PC-3 (cell line): Measurements from ENCODE around the gene ARMC5. TPM values are rescaled to one million over a fixed set of nuclear protein-coding genes. Genes with fewer than 3 reads are reported as not detected.

Source experiments
- ATAC-seq: fragments of 200-7000 bp; cut with Tn5 transposase; 2 replicates; pipeline ENCODE4 v1.9.1; 2020; ENCODE audit warnings: mild to moderate bottlenecking, moderate library complexity
- BruUV-seq: library from RNA; stranded (reverse); fragments of 400-500 nt; replicated peaks from 2 replicates; lab custom pipeline; 2021; lab: Mats Ljungman, UMichigan
- CTCF ChIA-PET: fragments of 300-600 bp; sonication (Branson Sonifier 250); formaldehyde crosslinking; loops from one replicate; lab custom pipeline; 2022; ENCODE audit warnings: antibody characterized with exemption; lab: Charles Lee
- POLR2A ChIA-PET: fragments of 300-600 bp; sonication (Branson Sonifier 250); formaldehyde crosslinking; loops from one replicate; lab custom pipeline; 2022; ENCODE audit warnings: antibody characterized with exemption; ENCODE audit not compliant: unreplicated experiment; lab: Charles Lee
- DNase-seq: peaks from one replicate; pipeline ENCODE4 v3.0.0-alpha.2; 2015
- H2AFZ ChIP-seq: fragments of 300-600 bp; sonication (generic); 2 replicates; pipeline ENCODE4 v1.6.0; 2016; ENCODE audit warnings: antibody characterized with exemption, low read length
- H3F3A ChIP-seq: fragments of 300-600 bp; sonication (generic); one replicate; pipeline ENCODE4 v1.6.0; 2017; ENCODE audit warnings: antibody characterized with exemption, low read length, control low read depth, mild to moderate bottlenecking; ENCODE audit not compliant: unreplicated experiment
- H3K27ac ChIP-seq: fragments of 300-600 bp; sonication (generic); 2 replicates; pipeline ENCODE4 v1.5.1; 2016; ENCODE audit warnings: mild to moderate bottlenecking, low read length
- H3K27me3 ChIP-seq: fragments of 300-600 bp; sonication (generic); 2 replicates; pipeline ENCODE4 v1.6.1; 2016; ENCODE audit warnings: low read length, mixed read lengths
- H3K36me3 ChIP-seq: fragments of 300-600 bp; sonication (generic); 2 replicates; pipeline ENCODE4 v1.6.1; 2016; ENCODE audit warnings: low read depth, mixed run types, low read length, mixed read lengths
- H3K4me1 ChIP-seq: fragments of 300-600 bp; sonication (generic); 2 replicates; pipeline ENCODE4 v1.5.1; 2016; ENCODE audit warnings: low read length; ENCODE audit not compliant: insufficient read depth
- H3K4me2 ChIP-seq: fragments of 300-600 bp; sonication (generic); 2 replicates; pipeline ENCODE4 v1.6.0; 2016; ENCODE audit warnings: low read length
- H3K4me3 ChIP-seq: fragments of 300-600 bp; sonication (generic); 2 replicates; pipeline ENCODE4 v1.5.1; 2016; ENCODE audit warnings: mild to moderate bottlenecking, low read length, mixed read lengths
- H3K79me2 ChIP-seq: fragments of 300-600 bp; sonication (generic); 2 replicates; pipeline ENCODE4 v1.6.1; 2017; ENCODE audit warnings: low read length, mixed read lengths
- H3K9ac ChIP-seq: fragments of 300-600 bp; sonication (generic); 2 replicates; pipeline ENCODE4 v1.6.0; 2016; ENCODE audit warnings: mild to moderate bottlenecking, low read length
- H3K9me2 ChIP-seq: fragments of 300-600 bp; sonication (generic); replicated peaks from 2 replicates; pipeline ENCODE4 v1.6.1; 2016; ENCODE audit warnings: mixed run types, low read length, mixed read lengths
- H3K9me3 ChIP-seq: fragments of 300-600 bp; sonication (generic); 2 replicates; pipeline ENCODE4 v1.6.1; 2016; ENCODE audit warnings: low read length, mixed read lengths
- H4K20me1 ChIP-seq: fragments of 300-600 bp; sonication (generic); 2 replicates; pipeline ENCODE4 v1.6.1; 2016; ENCODE audit warnings: low read length, mixed read lengths
- CTCF ChIP-seq: fragments of 300-600 bp; sonication (generic); conservative IDR thresholded peaks from 2 replicates; pipeline ENCODE4 v1.5.1; 2017; ENCODE audit warnings: antibody characterized with exemption, low read depth, mild to moderate bottlenecking, low read length
- EZH2 ChIP-seq: fragments of 300-600 bp; sonication (generic); IDR thresholded peaks from one replicate; pipeline ENCODE4 v1.6.1; 2017; ENCODE audit warnings: antibody characterized with exemption, mild to moderate bottlenecking, low read length; ENCODE audit not compliant: unreplicated experiment
- EZH2phosphoT487 ChIP-seq: fragments of 300-600 bp; sonication (generic); IDR thresholded peaks from 2 replicates; pipeline ENCODE4 v1.6.1; 2018; ENCODE audit warnings: mild to moderate bottlenecking, antibody characterized with exemption, low read length, borderline replicate concordance
- intact Hi-C: fragments of 100-400 bp; cut with micrococcal nuclease; formaldehyde crosslinking; loops from 2 replicates; pipeline ENCODE4 v1.9.0; 2023
- total RNA-seq: library from RNA; depleted of rRNA; stranded (reverse); fragments of >200 nt; gene quantifications from 2 replicates; pipeline ENCODE4 v1.2.3, GENCODE V29; 2014

The ARMC5 gene
- total RNA-seq, 1 experiment from 2014 or later, result 5.8 TPM

GRCh38 chr16:31428279-31428597 lies 31.1 kb upstream of the ARMC5 start, which contains the start of gene COX6A2:
Gene COX6A2, minus strand, starts transcription at chr16:31428360. Its CDS starts 35 bp downstream, at chr16:31428325.
- Histone ChIP-seq H2AFZ (no peak within 1 kb of the TSS), H3K4me1 (no peaks in the 10 kb centered on the region), H3K9me2 (no peaks in the 10 kb centered on the region), H3K79me2 (no peaks in the 10 kb centered on the region), H3K36me3 (no peaks in the 10 kb centered on the region), H3K27ac (no peak within 1 kb of the TSS), H3K4me3 (no peak within 1 kb of the TSS), H3K9ac (no peak within 1 kb of the TSS), H3K4me2 (no peak within 1 kb of the TSS), H4K20me1 (no peaks in the 10 kb centered on the region), H3F3A (no peaks in the 10 kb centered on the region), H3K9me3 (no peaks in the 10 kb centered on the region), H3K27me3 (no peaks in the 10 kb centered on the region)
- POLR2A ChIA-PET, result no interaction called here
- no peak for ATAC-seq
- BruUV-seq, result no TSS peak
- DNase-seq, result no peak
- intact Hi-C loops, result no loop called here
- CTCF ChIA-PET, result no interaction called here
- TF ChIP-seq EZH2, result no peak
- TF ChIP-seq CTCF, result no peak
- TF ChIP-seq EZH2phosphoT487, result no peak

- Histone ChIP-seq H3K27me3 (no peaks in the 10 kb centered on the region), H3K27ac (no peak overlapping the region), H3K4me3 (no peak overlapping the region), H3K36me3 (no peaks in the 10 kb centered on the region), H3K4me2 (no peak overlapping the region), H3K9me2 (no peaks in the 10 kb centered on the region), H3K9ac (no peak overlapping the region), H4K20me1 (no peaks in the 10 kb centered on the region), H2AFZ (no peak overlapping the region), H3K4me1 (no peaks in the 10 kb centered on the region), H3K9me3 (no peaks in the 10 kb centered on the region), H3F3A (no peaks in the 10 kb centered on the region), H3K79me2 (no peaks in the 10 kb centered on the region)
- ChIA-PET POLR2A (no interaction called here), CTCF (no interaction called here)
- BruUV-seq, result no TSS peak
- no peak for ATAC-seq
- peak; percentile 11 for DNase-seq
- intact Hi-C loops, result no loop called here
- no peak for TF ChIP-seq EZH2phosphoT487
- no peak for TF ChIP-seq EZH2
- no peak for TF ChIP-seq CTCF
Observed at GRCh38 chr16:31428638-31429247, 30.6 kb upstream of the ARMC5 start.

GRCh38 chr16:31429314-31429713 lies 30.0 kb upstream of the ARMC5 start:
- H3K4me1 ChIP-seq, result no peaks in the 10 kb centered on the region
- CTCF ChIA-PET, result no interaction called here
- POLR2A ChIA-PET, result no interaction called here
- ATAC-seq (no peak), DNase-seq (no peak)
- H3F3A ChIP-seq, result no peaks in the 10 kb centered on the region
- no peak overlapping the region for H3K27ac ChIP-seq
- H4K20me1 ChIP-seq, result no peaks in the 10 kb centered on the region
- no peak overlapping the region for H2AFZ ChIP-seq
- intact Hi-C loops, result no loop called here
- H3K79me2 ChIP-seq, result no peaks in the 10 kb centered on the region
- no peak for TF ChIP-seq EZH2
- H3K9ac ChIP-seq, result no peak overlapping the region
- no TSS peak for BruUV-seq
- H3K9me2 ChIP-seq, result no peaks in the 10 kb centered on the region
- no peaks in the 10 kb centered on the region for H3K9me3 ChIP-seq
- H3K36me3 ChIP-seq, result no peaks in the 10 kb centered on the region
- no peaks in the 10 kb centered on the region for H3K27me3 ChIP-seq
- no peak overlapping the region for H3K4me2 ChIP-seq
- H3K4me3 ChIP-seq, result no peak overlapping the region
